ENCODE measurements around the gene PELI2. TPM values are rescaled to one million over a fixed set of nuclear protein-coding genes. Genes with fewer than 3 reads are reported as not detected.

PELI2 gene
- total RNA-seq, 4 donors from 2014 or later, result 2.5 to 5.8 (median 4.2) TPM

GRCh38 chr14:56125772-56126636 is 7.8 kb downstream of the PELI2 start:
- DNase-seq, result no peak
- TF ChIP-seq CTCF (IDR thresholded peaks at IDR 0.05 in 4 of 5, conservative IDR thresholded peaks at IDR 0.05 in 1 of 5) (no peak), POLR2A (IDR thresholded peaks at IDR 0.05) (no peak)

DNA sequence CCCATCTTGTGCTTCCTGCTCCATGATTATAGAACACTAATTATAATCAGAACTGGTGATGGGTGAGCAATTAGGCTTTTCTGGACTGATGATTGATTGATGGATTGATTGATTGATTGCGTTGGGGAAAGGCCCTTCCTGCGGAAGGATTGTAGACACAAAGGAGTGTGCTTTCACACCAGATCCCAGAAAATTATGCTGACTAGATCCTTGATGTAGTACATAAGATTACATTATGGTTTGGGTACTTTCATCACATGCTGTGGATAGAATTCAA is 8.4 kb downstream of the PELI2 start:
- H3K27ac ChIP-seq, result no peak overlapping the region
- no peak for TF ChIP-seq CTCF (IDR thresholded peaks at IDR 0.05 in 4 of 5, conservative IDR thresholded peaks at IDR 0.05 in 1 of 5)
- no peak for TF ChIP-seq POLR2A (IDR thresholded peaks at IDR 0.05)
- DNase-seq (no peak), ATAC-seq (no peak)
- H3K36me3 ChIP-seq, result no peaks in the 10 kb centered on the region
- H3K27me3 ChIP-seq, result no peaks in the 10 kb centered on the region
- intact Hi-C loops (cut with DNase I; ENCODE audit: low total_unique reads), result no loop called here
- no peaks in the 10 kb centered on the region for H3K9me3 ChIP-seq
- H3K4me1 ChIP-seq, result peaks cover 15% of the 10 kb centered on the region in 2 donors
- in situ Hi-C loops (cut with MboI; ENCODE audit: low sequenced_read_pairs in 4 of 4), result no loop called here
- H3K4me3 ChIP-seq, result no peak overlapping the region

More at GRCh38 chr14:56125772-56126636, 7.8 kb downstream of the PELI2 start:
- no peak overlapping the region for H3K4me3 ChIP-seq
- H3K4me1 ChIP-seq, result peaks cover 9 to 10% of the 10 kb centered on the region in 2 donors
- no peak for ATAC-seq
- H3K27ac ChIP-seq, result no peak overlapping the region
- intact Hi-C loops (cut with DNase I; ENCODE audit: low total_unique reads) (no loop called here), in situ Hi-C loops (cut with MboI; ENCODE audit: low sequenced_read_pairs in 4 of 4) (no loop called here)
- no peaks in the 10 kb centered on the region for H3K36me3 ChIP-seq
- no peaks in the 10 kb centered on the region for H3K9me3 ChIP-seq
- no peaks in the 10 kb centered on the region for H3K27me3 ChIP-seq

DNA sequence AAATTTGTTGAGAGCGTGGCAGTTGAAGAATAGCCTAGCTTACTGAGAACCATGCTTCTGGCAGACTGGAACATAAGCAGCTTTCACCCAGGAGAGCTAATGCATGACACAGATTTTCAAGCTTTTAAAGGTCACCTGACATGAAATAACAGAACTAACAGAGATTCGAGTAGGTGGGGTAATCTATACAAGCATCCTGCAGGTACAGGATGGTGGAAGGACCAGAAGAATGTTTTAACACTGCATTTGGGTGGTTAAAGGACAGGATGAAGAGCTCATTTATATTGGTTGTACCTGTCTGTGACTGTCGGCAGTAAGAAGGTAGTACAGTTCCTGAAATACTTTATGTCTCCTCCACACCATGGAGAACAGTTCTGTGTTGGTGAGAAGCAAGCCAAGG is 8.9 kb downstream of the PELI2 start:
- DNase-seq (no peak), ATAC-seq (no peak)
- no peaks in the 10 kb centered on the region for H3K36me3 ChIP-seq
- H3K27me3 ChIP-seq, result no peaks in the 10 kb centered on the region
- in situ Hi-C loops (cut with MboI; ENCODE audit: low sequenced_read_pairs in 4 of 4), result no loop called here
- no peak for TF ChIP-seq CTCF (IDR thresholded peaks at IDR 0.05 in 4 of 5, conservative IDR thresholded peaks at IDR 0.05 in 1 of 5)
- TF ChIP-seq POLR2A (IDR thresholded peaks at IDR 0.05), result no peak
- intact Hi-C loops (cut with DNase I; ENCODE audit: low total_unique reads), result no loop called here
- H3K4me1 ChIP-seq, result peaks cover 17% of the 10 kb centered on the region in 2 donors
- no peak overlapping the region for H3K27ac ChIP-seq
- H3K9me3 ChIP-seq, result no peaks in the 10 kb centered on the region
- no peak overlapping the region for H3K4me3 ChIP-seq

- no peak overlapping the region for H3K27ac ChIP-seq
- in situ Hi-C loops (cut with MboI; ENCODE audit: low sequenced_read_pairs in 4 of 4), result no loop called here
- TF ChIP-seq POLR2A (IDR thresholded peaks at IDR 0.05), result no peak
- no peak for TF ChIP-seq CTCF (IDR thresholded peaks at IDR 0.05 in 4 of 5, conservative IDR thresholded peaks at IDR 0.05 in 1 of 5)
- no peaks in the 10 kb centered on the region for H3K27me3 ChIP-seq
- no peak overlapping the region for H3K4me3 ChIP-seq
- ATAC-seq (no peak), DNase-seq (no peak)
- H3K4me1 ChIP-seq, result peaks cover 13 to 17% of the 10 kb centered on the region in 2 donors
- no peaks in the 10 kb centered on the region for H3K9me3 ChIP-seq
- intact Hi-C loops (cut with DNase I; ENCODE audit: low total_unique reads), result no loop called here
- H3K36me3 ChIP-seq, result no peaks in the 10 kb centered on the region
Measured at GRCh38 chr14:56129092-56129491, 10.9 kb downstream of the PELI2 start.
